Neural cell (in vitro differentiated cells): ENCODE measurements around the gene PRPF40B. TPM values are rescaled to one million over a fixed set of nuclear protein-coding genes. Genes with fewer than 3 reads are reported as not detected.

Experiments
- H2AFZ ChIP-seq: fragments of 200-600, 300-800 bp; sonication (generic), shearing (Covaris generic); 2 replicates; pipeline ENCODE4 v1.6.0; 2014; ENCODE audit warnings: low read depth, mild to moderate bottlenecking, antibody characterized with exemption, low read length, moderate library complexity
- H3F3A ChIP-seq: fragments of 200-600 bp; shearing (Covaris generic); 2 replicates; pipeline ENCODE4 v1.6.1; 2016; ENCODE audit warnings: mild to moderate bottlenecking, moderate library complexity, mixed read lengths, antibody characterized with exemption, low read length; ENCODE audit not compliant: insufficient read depth, poor library complexity, severe bottlenecking
- H3K27ac ChIP-seq: fragments of 200-600, 300-800 bp; sonication (generic), shearing (Covaris generic); 2 replicates; pipeline ENCODE4 v1.5.1; 2014; ENCODE audit warnings: mild to moderate bottlenecking, low read length, moderate library complexity
- H3K27me3 ChIP-seq: fragments of 300-800, 200-600 bp; sonication (generic), shearing (Covaris generic); 2 replicates; pipeline ENCODE4 v1.6.0; 2014; ENCODE audit warnings: mild to moderate bottlenecking, low read depth, low read length, moderate library complexity; ENCODE audit not compliant: insufficient read depth
- H3K36me3 ChIP-seq: fragments of 300-800, 200-600 bp; sonication (generic), shearing (Covaris generic); 2 replicates; pipeline ENCODE4 v1.5.1; 2014; ENCODE audit warnings: mild to moderate bottlenecking, antibody characterized with exemption, low read length, moderate library complexity; ENCODE audit not compliant: insufficient read depth
- H3K4me2 ChIP-seq: fragments of 300-800, 200-600 bp; sonication (generic), shearing (Covaris generic); 2 replicates; pipeline ENCODE4 v1.6.0; 2014; ENCODE audit warnings: mild to moderate bottlenecking, low read length
- H3K4me3 ChIP-seq: fragments of 300-800, 200-600 bp; sonication (generic), shearing (Covaris generic); 2 replicates; pipeline ENCODE4 v1.5.1; 2014; ENCODE audit warnings: mild to moderate bottlenecking, low read length, moderate library complexity
- H3K79me2 ChIP-seq: fragments of 200-600 bp; shearing (Covaris generic); replicated peaks from 2 replicates; pipeline ENCODE4 v1.6.0; 2014; ENCODE audit warnings: mild to moderate bottlenecking, low read length, moderate library complexity; ENCODE audit not compliant: insufficient read depth
- H3K9ac ChIP-seq: fragments of 300-800, 200-600 bp; sonication (generic), shearing (Covaris generic); 2 replicates; pipeline ENCODE4 v1.6.1; 2016; ENCODE audit warnings: mild to moderate bottlenecking, low read length, mixed read lengths
- H3K9me2 ChIP-seq: fragments of 200-600 bp; shearing (Covaris generic); 2 replicates; pipeline ENCODE4 v1.6.1; 2016; ENCODE audit warnings: mild to moderate bottlenecking, low read length, mixed read lengths; ENCODE audit not compliant: insufficient read depth
- H3K9me3 ChIP-seq: fragments of 200-600, 300-800 bp; sonication (generic), shearing (Covaris generic); 2 replicates; pipeline ENCODE4 v1.6.1; 2016; ENCODE audit warnings: mild to moderate bottlenecking, mixed run types, low read length, moderate library complexity, mixed read lengths
- H4K20me1 ChIP-seq: fragments of 200-600 bp; shearing (Covaris generic); 2 replicates; pipeline ENCODE4 v1.6.1; 2016; ENCODE audit warnings: mild to moderate bottlenecking, mixed run types; ENCODE audit not compliant: insufficient read depth
- EP300 ChIP-seq: fragments of 450-650 bp; conservative IDR thresholded peaks from 2 replicates; pipeline ENCODE4 v1.6.1; 2014; ENCODE audit warnings: antibody characterized with exemption, mild to moderate bottlenecking, moderate library complexity; ENCODE audit not compliant: poor library complexity, severe bottlenecking
- EZH2 ChIP-seq: fragments of 200-600, 300-800 bp; shearing (Covaris generic), sonication (generic); IDR thresholded peaks from 2 replicates; pipeline ENCODE4 v1.6.1; 2014; ENCODE audit warnings: antibody characterized with exemption, low read length, borderline replicate concordance, mild to moderate bottlenecking; ENCODE audit not compliant: insufficient read depth, poor library complexity, severe bottlenecking
- MXI1 ChIP-seq: fragments of 450-650 bp; conservative IDR thresholded peaks from 2 replicates; pipeline ENCODE4 v1.6.1; 2014; ENCODE audit warnings: antibody characterized with exemption, mild to moderate bottlenecking; ENCODE audit not compliant: poor library complexity, severe bottlenecking
- POLR2AphosphoS5 ChIP-seq: IDR thresholded peaks from 2 replicates; pipeline ENCODE4 v1.6.1; 2012
- RAD21 ChIP-seq: fragments of 450-650 bp; conservative IDR thresholded peaks from 2 replicates; pipeline ENCODE4 v1.6.1; 2014; ENCODE audit warnings: antibody characterized with exemption, mild to moderate bottlenecking, moderate library complexity
- REST ChIP-seq: IDR thresholded peaks from 2 replicates; pipeline ENCODE4 v1.6.1; 2012; ENCODE audit warnings: borderline replicate concordance
- SMC3 ChIP-seq: fragments of 450-650 bp; conservative IDR thresholded peaks from 2 replicates; pipeline ENCODE4 v1.6.1; 2014; ENCODE audit warnings: antibody characterized with exemption, mild to moderate bottlenecking, moderate library complexity; ENCODE audit not compliant: poor library complexity
- TAF1 ChIP-seq: IDR thresholded peaks from 2 replicates; pipeline ENCODE4 v1.6.1; 2012; ENCODE audit warnings: low read depth
- polyA plus RNA-seq: library from polyadenylated mRNA; depleted of rRNA; stranded (reverse); fragments of >200 nt; gene quantifications from 2 replicates; pipeline ENCODE4 v1.2.3, GENCODE V29; 2014
- TF ChIP-seq, protein P1 (sequence below): fragments of 450-650 bp; IDR thresholded peaks from 2 replicates; pipeline ENCODE4 v1.5.1; 2014; ENCODE audit warnings: antibody characterized with exemption, mild to moderate bottlenecking, moderate library complexity; ENCODE audit not compliant: poor library complexity, severe bottlenecking

The PRPF40B gene
- polyA plus RNA-seq, 1 donor from 2014 or later: 42.0 TPM

- H3K27ac ChIP-seq: no peak overlapping the region
- H2AFZ ChIP-seq: no peak overlapping the region
- H3K9ac ChIP-seq: no peak overlapping the region
- no peak for TF ChIP-seq TAF1
- TF ChIP-seq POLR2AphosphoS5: no peak
- no peak for TF ChIP-seq EZH2
- TF ChIP-seq EP300: no peak
- TF ChIP-seq MXI1: no peak
- TF ChIP-seq, protein P1, sequence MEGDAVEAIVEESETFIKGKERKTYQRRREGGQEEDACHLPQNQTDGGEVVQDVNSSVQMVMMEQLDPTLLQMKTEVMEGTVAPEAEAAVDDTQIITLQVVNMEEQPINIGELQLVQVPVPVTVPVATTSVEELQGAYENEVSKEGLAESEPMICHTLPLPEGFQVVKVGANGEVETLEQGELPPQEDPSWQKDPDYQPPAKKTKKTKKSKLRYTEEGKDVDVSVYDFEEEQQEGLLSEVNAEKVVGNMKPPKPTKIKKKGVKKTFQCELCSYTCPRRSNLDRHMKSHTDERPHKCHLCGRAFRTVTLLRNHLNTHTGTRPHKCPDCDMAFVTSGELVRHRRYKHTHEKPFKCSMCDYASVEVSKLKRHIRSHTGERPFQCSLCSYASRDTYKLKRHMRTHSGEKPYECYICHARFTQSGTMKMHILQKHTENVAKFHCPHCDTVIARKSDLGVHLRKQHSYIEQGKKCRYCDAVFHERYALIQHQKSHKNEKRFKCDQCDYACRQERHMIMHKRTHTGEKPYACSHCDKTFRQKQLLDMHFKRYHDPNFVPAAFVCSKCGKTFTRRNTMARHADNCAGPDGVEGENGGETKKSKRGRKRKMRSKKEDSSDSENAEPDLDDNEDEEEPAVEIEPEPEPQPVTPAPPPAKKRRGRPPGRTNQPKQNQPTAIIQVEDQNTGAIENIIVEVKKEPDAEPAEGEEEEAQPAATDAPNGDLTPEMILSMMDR: no peak
- no peak for TF ChIP-seq SMC3
- TF ChIP-seq RAD21: no peak
- TF ChIP-seq REST: no peak
- no peaks in the 10 kb centered on the region for H3K9me2 ChIP-seq
- H3K27me3 ChIP-seq: no peaks in the 10 kb centered on the region
- H3K4me3 ChIP-seq: no peak overlapping the region
- H3K4me2 ChIP-seq: no peak overlapping the region
- H3K36me3 ChIP-seq: no peaks in the 10 kb centered on the region
- H3K9me3 ChIP-seq: no peaks in the 10 kb centered on the region
- H3F3A ChIP-seq: no peaks in the 10 kb centered on the region
- no peaks in the 10 kb centered on the region for H3K79me2 ChIP-seq
- no peaks in the 10 kb centered on the region for H4K20me1 ChIP-seq
Observed at GRCh38 chr12:49647827-49648711, 24.7 kb downstream of the PRPF40B start.

- Histone ChIP-seq H3K9ac (no peak overlapping the region), H3K9me2 (no peaks in the 10 kb centered on the region), H3K4me3 (no peak overlapping the region), H3K4me2 (no peak overlapping the region), H3K36me3 (no peaks in the 10 kb centered on the region), H3K79me2 (no peaks in the 10 kb centered on the region), H4K20me1 (no peaks in the 10 kb centered on the region), H3K27me3 (no peaks in the 10 kb centered on the region), H3K27ac (no peak overlapping the region), H3K9me3 (no peaks in the 10 kb centered on the region), H3F3A (no peaks in the 10 kb centered on the region), H2AFZ (no peak overlapping the region)
- TF ChIP-seq REST (no peak), POLR2AphosphoS5 (no peak), TAF1 (no peak), MXI1 (no peak), EP300 (no peak), SMC3 (no peak), EZH2 (no peak), RAD21 (no peak)
- TF ChIP-seq, protein P1: no peak
Observed at GRCh38 chr12:49648712-49649003, 25.3 kb downstream of the PRPF40B start.
